Measurements from ENCODE around the gene SLC10A2.
"Not testable (repeated sequence)": the region's sequence is repeated elsewhere in the genome, so short reads cannot be mapped to it uniquely, and the experiment has no call there.

SLC10A2 gene

GRCh38 chr13:103066079-103066780 lies at the start of gene SLC10A2:
SLC10A2 (minus strand) TSS chr13:103066417; CDS start chr13:103066249, 168 bp downstream.
- FAIRE-seq = no peak

GRCh38 chr13:103107580-103107979 lies 41.4 kb upstream of the SLC10A2 start:
- FAIRE-seq = no peak

GRCh38 chr13:103104340-103104739 lies 38.1 kb upstream of the SLC10A2 start:
- FAIRE-seq = no peak

- FAIRE-seq = not testable (repeated sequence)
Observed at GRCh38 chr13:103103456-103103855, 37.2 kb upstream of the SLC10A2 start.

- no peak for FAIRE-seq
Observed at GRCh38 chr13:103102482-103102881, 36.3 kb upstream of the SLC10A2 start.

GRCh38 chr13:103101901-103102300 lies 35.7 kb upstream of the SLC10A2 start:
- FAIRE-seq = no peak

GRCh38 chr13:103101500-103101899 lies 35.3 kb upstream of the SLC10A2 start:
- FAIRE-seq = no peak

- FAIRE-seq = no peak
Observed at GRCh38 chr13:103100830-103101229, 34.6 kb upstream of the SLC10A2 start.

GRCh38 chr13:103099722-103100293 lies 33.6 kb upstream of the SLC10A2 start:
- no peak for FAIRE-seq

GRCh38 chr13:103098535-103098934 lies 32.3 kb upstream of the SLC10A2 start:
- no peak for FAIRE-seq

GRCh38 chr13:103097366-103097928 lies 31.2 kb upstream of the SLC10A2 start:
- FAIRE-seq = no peak

- FAIRE-seq = not testable (repeated sequence)
Observed at GRCh38 chr13:103093649-103094048, 27.4 kb upstream of the SLC10A2 start.

GRCh38 chr13:103087275-103087674 lies 21.1 kb upstream of the SLC10A2 start:
- no peak for FAIRE-seq

- FAIRE-seq = no peak
Observed at GRCh38 chr13:103081435-103081834, 15.2 kb upstream of the SLC10A2 start.

- FAIRE-seq = no peak
Observed at GRCh38 chr13:103078158-103078557, 11.9 kb upstream of the SLC10A2 start.

- no peak for FAIRE-seq
Observed at GRCh38 chr13:103068836-103069235, 2.6 kb upstream of the SLC10A2 start.

GRCh38 chr13:103067751-103068555 lies 1.7 kb upstream of the SLC10A2 start:
- no peak for FAIRE-seq

GRCh38 chr13:103066781-103067345 lies 646 bp upstream of the SLC10A2 start:
- FAIRE-seq = no peak

- FAIRE-seq = no peak
Observed at GRCh38 chr13:103063376-103063775, 2.8 kb downstream of the SLC10A2 start.

GRCh38 chr13:103062079-103062478 lies 4.1 kb downstream of the SLC10A2 start:
- FAIRE-seq = no peak

GRCh38 chr13:103056008-103056407 lies 10.2 kb downstream of the SLC10A2 start:
- no peak for FAIRE-seq

- no peak for FAIRE-seq
Observed at GRCh38 chr13:103055166-103055565, 11.1 kb downstream of the SLC10A2 start.

GRCh38 chr13:103046676-103047075 lies 19.5 kb downstream of the SLC10A2 start:
- FAIRE-seq = no peak

Measured in islet of Langerhans (tissue), 1 donor.